ENCODE results near the gene VEGFA. TPM values are rescaled to one million over a fixed set of nuclear protein-coding genes. Genes with fewer than 3 reads are reported as not detected.

The VEGFA gene
- total RNA-seq, 4 donors from 2014 or later, result 510 to 1,437 (median 630) TPM

- Histone ChIP-seq H3K9me3 (no peaks in the 10 kb centered on the region), H3K4me3 (replicated peaks in 1 of 3) (no peak overlapping the region), H3K36me3 (no peaks in the 10 kb centered on the region), H3K4me1 (peaks cover 0 to 30% of the 10 kb centered on the region in 2 donors), H3K27ac (no peak overlapping the region), H3K27me3 (no peaks in the 10 kb centered on the region)
- WGBS, 2 donors, result 76 to 84% methylated on average over 11 of the region's 11 CpGs
- TF ChIP-seq, protein P1, sequence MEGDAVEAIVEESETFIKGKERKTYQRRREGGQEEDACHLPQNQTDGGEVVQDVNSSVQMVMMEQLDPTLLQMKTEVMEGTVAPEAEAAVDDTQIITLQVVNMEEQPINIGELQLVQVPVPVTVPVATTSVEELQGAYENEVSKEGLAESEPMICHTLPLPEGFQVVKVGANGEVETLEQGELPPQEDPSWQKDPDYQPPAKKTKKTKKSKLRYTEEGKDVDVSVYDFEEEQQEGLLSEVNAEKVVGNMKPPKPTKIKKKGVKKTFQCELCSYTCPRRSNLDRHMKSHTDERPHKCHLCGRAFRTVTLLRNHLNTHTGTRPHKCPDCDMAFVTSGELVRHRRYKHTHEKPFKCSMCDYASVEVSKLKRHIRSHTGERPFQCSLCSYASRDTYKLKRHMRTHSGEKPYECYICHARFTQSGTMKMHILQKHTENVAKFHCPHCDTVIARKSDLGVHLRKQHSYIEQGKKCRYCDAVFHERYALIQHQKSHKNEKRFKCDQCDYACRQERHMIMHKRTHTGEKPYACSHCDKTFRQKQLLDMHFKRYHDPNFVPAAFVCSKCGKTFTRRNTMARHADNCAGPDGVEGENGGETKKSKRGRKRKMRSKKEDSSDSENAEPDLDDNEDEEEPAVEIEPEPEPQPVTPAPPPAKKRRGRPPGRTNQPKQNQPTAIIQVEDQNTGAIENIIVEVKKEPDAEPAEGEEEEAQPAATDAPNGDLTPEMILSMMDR (IDR thresholded peaks at IDR 0.05), result no peak
- TF ChIP-seq POLR2A (IDR thresholded peaks at IDR 0.05), result no peak
- peak in 1 of 2 donors; percentile 13 for DNase-seq
- intact Hi-C loops (cut with DNase I), result no loop called here
These were observed 31.0 kb upstream of the VEGFA start for GRCh38 chr6:43738877-43739641.

- Histone ChIP-seq H3K4me3 (replicated peaks in 1 of 3) (no peak overlapping the region), H3K9me3 (no peaks in the 10 kb centered on the region), H3K27ac (no peak overlapping the region), H3K4me1 (peaks cover 0 to 24% of the 10 kb centered on the region in 2 donors), H3K36me3 (no peaks in the 10 kb centered on the region), H3K27me3 (no peaks in the 10 kb centered on the region)
- TF ChIP-seq, protein P1 (IDR thresholded peaks at IDR 0.05), result no peak
- TF ChIP-seq POLR2A (IDR thresholded peaks at IDR 0.05), result no peak
- DNase-seq, result no peak
- 50 to 70% methylated on average over 1 to 4 of the region's 4 CpGs for WGBS, 2 donors
- intact Hi-C loops (cut with DNase I), result no loop called here
These were observed 30.3 kb upstream of the VEGFA start for GRCh38 chr6:43739642-43740091.

DNA sequence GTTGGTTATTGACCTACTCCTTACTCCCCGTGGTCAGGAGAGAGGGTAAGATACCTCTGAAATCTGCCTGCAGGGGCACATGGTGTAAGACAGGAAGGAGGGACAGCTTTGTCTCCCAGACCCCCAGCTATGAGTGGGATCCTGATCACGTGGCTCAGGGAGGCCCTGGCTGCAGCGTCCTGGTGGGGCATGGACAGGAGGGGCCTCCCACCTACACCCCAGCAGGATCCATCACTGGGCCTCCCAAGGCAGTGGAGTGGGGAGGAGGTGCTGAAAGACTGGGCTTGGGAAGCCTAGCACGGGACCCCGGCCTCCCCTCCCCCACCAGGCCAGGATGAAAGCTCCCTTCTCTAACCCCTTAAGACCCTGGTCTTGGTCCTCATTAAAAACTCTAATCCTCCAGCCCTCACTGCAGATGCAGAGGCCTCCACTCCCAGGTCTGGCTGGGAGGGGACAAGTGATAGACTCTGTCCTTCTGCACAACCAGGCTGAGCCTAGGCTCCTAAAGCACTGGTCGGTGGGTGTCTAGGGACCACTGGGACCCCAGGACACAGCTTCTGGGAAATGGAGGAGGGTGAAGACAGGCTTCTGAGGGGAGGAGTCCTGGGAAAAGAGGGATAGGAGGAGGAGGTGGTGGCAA lies 29.6 kb upstream of the VEGFA start:
- Histone ChIP-seq H3K9me3 (no peaks in the 10 kb centered on the region), H3K4me3 (replicated peaks in 1 of 3) (no peak overlapping the region), H3K4me1 (peaks cover 0 to 18% of the 10 kb centered on the region in 2 donors), H3K27me3 (no peaks in the 10 kb centered on the region), H3K36me3 (no peaks in the 10 kb centered on the region), H3K27ac (no peak overlapping the region)
- TF ChIP-seq POLR2A (IDR thresholded peaks at IDR 0.05), result no peak
- TF ChIP-seq, protein P1 (IDR thresholded peaks at IDR 0.05), result no peak
- 63 to 74% methylated on average over 4 to 6 of the region's 6 CpGs for WGBS, 2 donors
- no peak for DNase-seq
- intact Hi-C loops (cut with DNase I), result no loop called here

DNA sequence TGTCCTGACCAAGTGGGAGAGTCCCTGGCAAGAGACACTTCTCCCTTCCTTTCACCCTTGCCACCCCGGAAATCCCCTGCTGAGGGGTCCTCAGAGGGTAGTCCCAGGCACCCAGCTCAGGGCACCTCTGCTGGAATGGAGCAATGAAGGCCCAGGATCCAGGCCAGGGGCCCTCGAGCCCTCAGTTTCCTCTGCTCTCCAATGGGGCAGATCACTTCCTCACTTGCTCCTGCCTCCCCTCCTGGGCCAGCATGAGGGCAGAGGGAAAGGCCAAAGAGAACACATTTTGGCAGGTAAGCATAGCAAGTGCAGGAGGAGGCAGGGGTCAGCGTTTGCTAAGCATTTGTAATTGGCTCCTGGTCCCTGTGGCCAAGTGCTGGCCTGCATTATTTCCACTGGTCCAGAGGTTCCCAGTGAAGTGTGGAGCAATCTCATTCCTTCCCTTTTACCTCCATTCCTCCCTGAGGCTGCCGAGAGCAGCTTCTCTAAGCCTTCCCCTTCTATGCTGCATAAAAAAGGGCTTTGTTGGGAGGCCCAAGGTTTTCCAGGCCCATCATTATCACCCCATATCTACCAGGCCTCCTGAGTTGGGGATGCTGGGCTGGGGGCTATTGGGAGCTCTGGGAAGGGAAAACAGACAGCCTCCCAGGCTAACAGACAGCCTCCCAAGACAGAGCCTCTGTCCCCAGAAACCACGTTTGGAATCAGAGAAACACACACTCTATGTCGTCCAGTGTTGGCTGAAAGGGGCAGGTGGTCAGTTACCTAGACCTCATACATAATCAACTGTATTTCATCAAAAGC lies 28.8 kb upstream of the VEGFA start:
- intact Hi-C loops (cut with DNase I), result no loop called here
- no peak for TF ChIP-seq POLR2A (IDR thresholded peaks at IDR 0.05)
- TF ChIP-seq, protein P1 (IDR thresholded peaks at IDR 0.05), result no peak
- H3K4me3 ChIP-seq (replicated peaks in 1 of 3), result no peak overlapping the region
- H3K27ac ChIP-seq, result peak overlapping the region in 1 of 3 donors; percentile 5
- WGBS, 2 donors, result 62 to 72% methylated on average over 6 of the region's 6 CpGs
- peaks cover 0 to 18% of the 10 kb centered on the region in 2 donors for H3K4me1 ChIP-seq
- no peaks in the 10 kb centered on the region for H3K27me3 ChIP-seq
- DNase-seq, result no peak
- no peaks in the 10 kb centered on the region for H3K9me3 ChIP-seq
- H3K36me3 ChIP-seq, result no peaks in the 10 kb centered on the region
